ENCODE data around the gene HBS1L. TPM values are rescaled to one million over a fixed set of nuclear protein-coding genes. Genes with fewer than 3 reads are reported as not detected.

HBS1L gene
- total RNA-seq, 4 donors from 2014 or later = 30.1 to 55.1 (median 40.4) TPM

GRCh38 chr6:134948691-134949090, 105.9 kb downstream of the HBS1L start:
- no peak for DNase-seq (ENCODE audit: low spot score in 2 of 2)
- no peak overlapping the region for H3K4me3 ChIP-seq (ENCODE audit: low read depth, poor library complexity, severe bottlenecking)
- WGBS, 2 donors = 74 to 83% methylated on average over 1 of the region's 1 CpG
- TF ChIP-seq, protein P1, sequence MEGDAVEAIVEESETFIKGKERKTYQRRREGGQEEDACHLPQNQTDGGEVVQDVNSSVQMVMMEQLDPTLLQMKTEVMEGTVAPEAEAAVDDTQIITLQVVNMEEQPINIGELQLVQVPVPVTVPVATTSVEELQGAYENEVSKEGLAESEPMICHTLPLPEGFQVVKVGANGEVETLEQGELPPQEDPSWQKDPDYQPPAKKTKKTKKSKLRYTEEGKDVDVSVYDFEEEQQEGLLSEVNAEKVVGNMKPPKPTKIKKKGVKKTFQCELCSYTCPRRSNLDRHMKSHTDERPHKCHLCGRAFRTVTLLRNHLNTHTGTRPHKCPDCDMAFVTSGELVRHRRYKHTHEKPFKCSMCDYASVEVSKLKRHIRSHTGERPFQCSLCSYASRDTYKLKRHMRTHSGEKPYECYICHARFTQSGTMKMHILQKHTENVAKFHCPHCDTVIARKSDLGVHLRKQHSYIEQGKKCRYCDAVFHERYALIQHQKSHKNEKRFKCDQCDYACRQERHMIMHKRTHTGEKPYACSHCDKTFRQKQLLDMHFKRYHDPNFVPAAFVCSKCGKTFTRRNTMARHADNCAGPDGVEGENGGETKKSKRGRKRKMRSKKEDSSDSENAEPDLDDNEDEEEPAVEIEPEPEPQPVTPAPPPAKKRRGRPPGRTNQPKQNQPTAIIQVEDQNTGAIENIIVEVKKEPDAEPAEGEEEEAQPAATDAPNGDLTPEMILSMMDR (IDR thresholded peaks at IDR 0.05) = no peak
- no peak for TF ChIP-seq POLR2A (IDR thresholded peaks at IDR 0.05)
- intact Hi-C loops (cut with DNase I; ENCODE audit: low total_unique reads) = loop anchor here (10.0 kb wide), 1 partner anchor 794 kb away; no protein-coding TSS in a partner anchor

DNA sequence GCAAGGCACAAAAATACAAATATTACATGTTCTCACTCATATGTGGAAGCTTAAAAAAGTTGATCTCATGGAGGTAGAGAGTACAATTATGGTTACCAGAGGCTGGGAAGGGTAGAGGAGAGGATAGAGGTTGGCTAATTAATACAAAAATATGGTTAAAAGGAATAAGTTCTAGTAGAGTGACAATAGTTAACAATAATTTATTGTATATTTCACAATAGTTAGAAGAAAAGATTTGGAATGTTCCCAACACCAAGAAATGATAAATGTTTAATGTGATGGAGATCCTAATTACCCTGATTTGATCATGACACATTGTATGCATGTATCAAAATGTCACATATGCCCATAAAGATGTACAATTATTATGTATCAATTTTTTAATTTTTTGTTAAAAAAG, 106.5 kb downstream of the HBS1L start:
- TF ChIP-seq POLR2A (IDR thresholded peaks at IDR 0.05) = no peak
- TF ChIP-seq, protein P1 (IDR thresholded peaks at IDR 0.05) = no peak
- intact Hi-C loops (cut with DNase I; ENCODE audit: low total_unique reads) = loop anchor here (10.0 kb wide), 1 partner anchor 793 kb away; no protein-coding TSS in a partner anchor
- no peak overlapping the region for H3K4me3 ChIP-seq (ENCODE audit: low read depth, poor library complexity, severe bottlenecking)
- DNase-seq (ENCODE audit: low spot score in 2 of 2) = no peak

- no peak for TF ChIP-seq POLR2A (IDR thresholded peaks at IDR 0.05)
- no peak for DNase-seq (ENCODE audit: low spot score in 2 of 2)
- intact Hi-C loops (cut with DNase I; ENCODE audit: low total_unique reads) = loop anchor here (10.0 kb wide), 1 partner anchor 790 kb away; no protein-coding TSS in a partner anchor
- no peak overlapping the region for H3K4me3 ChIP-seq (ENCODE audit: low read depth, poor library complexity, severe bottlenecking)
Measured at GRCh38 chr6:134945045-134945444, 109.6 kb downstream of the HBS1L start.

GRCh38 chr6:134943522-134944111, 111.0 kb downstream of the HBS1L start:
- TF ChIP-seq, protein P1 (IDR thresholded peaks at IDR 0.05) = no peak
- TF ChIP-seq POLR2A (IDR thresholded peaks at IDR 0.05) = no peak
- intact Hi-C loops (cut with DNase I; ENCODE audit: low total_unique reads) = loop anchor here (10.0 kb wide), 1 partner anchor 789 kb away; no protein-coding TSS in a partner anchor
- DNase-seq (ENCODE audit: low spot score in 2 of 2) = peak in 1 of 2 donors; percentile 50
- 93 to 97% methylated on average over 9 of the region's 9 CpGs for WGBS, 2 donors
- no peak overlapping the region for H3K4me3 ChIP-seq (ENCODE audit: low read depth, poor library complexity, severe bottlenecking)

DNA sequence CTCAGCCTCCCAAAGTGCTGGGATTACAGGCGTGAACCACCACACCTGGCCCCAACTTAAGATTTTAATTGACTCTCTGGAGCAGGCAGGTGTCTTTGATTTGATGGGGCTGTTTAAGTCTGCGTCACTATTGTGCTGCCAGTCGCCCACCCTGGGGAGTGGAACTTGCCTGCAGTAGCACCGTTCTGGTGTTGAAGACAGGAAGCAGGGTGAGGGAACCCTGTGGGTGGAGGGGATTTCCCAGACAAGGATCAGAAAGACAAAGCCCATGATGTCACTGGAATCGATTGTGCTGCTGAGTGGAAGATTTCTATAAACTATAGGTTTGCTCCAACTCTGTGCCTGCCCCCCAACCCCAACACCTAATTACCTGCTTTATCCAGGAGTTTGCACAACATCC, 115.7 kb downstream of the HBS1L start:
- peak in 1 of 2 donors; percentile 70 for DNase-seq (ENCODE audit: low spot score in 2 of 2)
- intact Hi-C loops (cut with DNase I; ENCODE audit: low total_unique reads) = no loop called here
- 69 to 70% methylated on average over 5 of the region's 5 CpGs for WGBS, 2 donors
- H3K4me3 ChIP-seq (ENCODE audit: low read depth, poor library complexity, severe bottlenecking) = no peak overlapping the region
- TF ChIP-seq, protein P1 (IDR thresholded peaks at IDR 0.05) = no peak
- TF ChIP-seq POLR2A (IDR thresholded peaks at IDR 0.05) = no peak

DNA sequence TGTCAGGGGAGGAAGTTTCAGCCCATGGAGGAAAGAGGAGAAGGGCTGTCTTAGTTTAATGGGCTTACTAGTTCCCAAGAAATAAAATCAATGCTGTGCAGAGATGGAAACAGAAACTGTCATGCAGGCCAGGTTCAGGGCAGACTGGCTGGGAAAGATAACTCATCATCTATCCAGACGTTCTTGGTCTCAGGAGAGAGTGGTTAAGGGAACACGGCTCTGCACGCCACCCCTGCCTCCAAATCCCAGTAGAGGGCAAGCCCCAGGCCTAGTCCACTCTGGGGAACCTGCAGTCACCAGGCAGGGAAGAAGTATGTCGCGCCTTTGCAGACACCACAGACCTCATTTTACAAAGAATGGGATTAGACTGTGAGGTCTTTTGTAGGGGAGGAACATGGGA, 117.2 kb downstream of the HBS1L start:
- WGBS, 2 donors = 83 to 87% methylated on average over 5 of the region's 5 CpGs
- intact Hi-C loops (cut with DNase I; ENCODE audit: low total_unique reads) = no loop called here
- DNase-seq (ENCODE audit: low spot score in 2 of 2) = peak in 1 of 2 donors; percentile 52
- H3K4me3 ChIP-seq (ENCODE audit: low read depth, poor library complexity, severe bottlenecking) = no peak overlapping the region
- TF ChIP-seq POLR2A (IDR thresholded peaks at IDR 0.05) = no peak
- TF ChIP-seq, protein P1 (IDR thresholded peaks at IDR 0.05) = no peak
